ENCODE results near the gene SRP68. TPM values are rescaled to one million over a fixed set of nuclear protein-coding genes. Genes with fewer than 3 reads are reported as not detected.

SRP68 gene
- polyA plus RNA-seq, 1 donor from 2014 or later: 58.7 TPM

- Mint-ChIP-seq H3K9me3 (no peaks in the 10 kb centered on the region), H3K4me1 (peaks cover 0 to 7% (median 4%) of the 10 kb centered on the region in 3 donors), H3K27me3 (no peaks in the 10 kb centered on the region), H3K4me3 (no peak within 1 kb of the TSS), H3K36me3 (no peaks in the 10 kb centered on the region), H3K27ac (peak within 1 kb of the TSS in 1 of 3 donors; percentile 69)
Observed at GRCh38 chr17:76027159-76027839, 45.0 kb downstream of the SRP68 start, which contains the start of gene EVPL. EVPL (minus strand) TSS chr17:76027306; CDS start chr17:76027198, 108 bp downstream.

- Mint-ChIP-seq H3K4me1 (peaks cover 0 to 7% (median 4%) of the 10 kb centered on the region in 3 donors), H3K4me3 (no peak overlapping the region), H3K36me3 (no peaks in the 10 kb centered on the region), H3K27me3 (no peaks in the 10 kb centered on the region), H3K9me3 (no peaks in the 10 kb centered on the region), H3K27ac (no peak overlapping the region)
Observed at GRCh38 chr17:76026714-76027158, 45.6 kb downstream of the SRP68 start.

DNA sequence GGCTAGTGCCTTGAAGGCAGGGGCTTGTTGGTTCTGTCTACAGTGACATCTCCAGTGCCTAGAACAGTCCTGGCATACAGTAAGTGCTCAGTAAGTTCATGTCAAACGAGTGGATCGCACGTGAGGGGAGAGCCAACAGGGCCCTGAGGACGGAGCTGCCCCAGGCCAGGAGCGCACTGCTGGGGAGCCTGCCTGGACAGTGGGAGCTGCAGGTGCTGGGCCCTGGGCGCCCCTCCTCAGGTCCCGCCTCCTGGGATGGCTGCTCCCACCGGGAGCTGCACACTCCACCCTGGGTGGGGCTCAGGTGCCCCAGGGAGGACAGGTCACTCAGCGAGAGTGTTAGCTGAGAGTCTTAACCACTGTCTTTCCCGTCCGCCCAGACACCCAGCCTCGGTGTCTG is 47.0 kb downstream of the SRP68 start:
- Mint-ChIP-seq H3K27ac (peak overlapping the region in 1 of 3 donors; percentile 68), H3K36me3 (no peaks in the 10 kb centered on the region), H3K4me3 (no peak overlapping the region), H3K9me3 (no peaks in the 10 kb centered on the region), H3K27me3 (no peaks in the 10 kb centered on the region), H3K4me1 (peaks cover 0 to 7% (median 4%) of the 10 kb centered on the region in 3 donors)

DNA sequence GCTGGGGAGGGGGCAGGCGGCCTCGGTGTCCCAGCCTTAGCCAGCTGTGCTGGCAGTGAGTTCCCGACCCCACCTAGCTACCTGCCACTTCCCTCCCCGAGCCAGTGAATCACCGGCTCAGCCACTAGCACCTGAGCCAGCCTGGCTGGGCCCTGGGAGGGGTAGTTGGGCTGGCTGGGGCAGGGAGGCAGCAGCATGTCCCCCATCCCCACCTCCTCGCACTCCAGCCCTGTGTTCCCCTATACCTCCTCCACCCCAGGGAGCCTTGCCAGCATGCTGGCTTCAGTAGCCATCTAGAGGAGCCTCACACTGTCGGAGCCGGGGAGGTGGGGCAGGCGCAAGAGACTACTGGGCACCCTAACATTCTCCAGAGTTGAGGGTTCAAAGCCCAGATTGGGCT is 48.0 kb downstream of the SRP68 start:
- no peaks in the 10 kb centered on the region for H3K36me3 Mint-ChIP-seq
- H3K4me1 Mint-ChIP-seq: peaks cover 0 to 1% (median 0%) of the 10 kb centered on the region in 3 donors
- H3K4me3 Mint-ChIP-seq: no peak overlapping the region
- no peaks in the 10 kb centered on the region for H3K27me3 Mint-ChIP-seq
- no peak overlapping the region for H3K27ac Mint-ChIP-seq
- H3K9me3 Mint-ChIP-seq: no peaks in the 10 kb centered on the region

GRCh38 chr17:76023900-76024237 is 48.4 kb downstream of the SRP68 start:
- Mint-ChIP-seq H3K27ac (no peak overlapping the region), H3K4me1 (no peaks in the 10 kb centered on the region), H3K27me3 (no peaks in the 10 kb centered on the region), H3K4me3 (no peak overlapping the region), H3K9me3 (no peaks in the 10 kb centered on the region), H3K36me3 (no peaks in the 10 kb centered on the region)

GRCh38 chr17:76022973-76023899 is 49.1 kb downstream of the SRP68 start:
- Mint-ChIP-seq H3K36me3 (no peaks in the 10 kb centered on the region), H3K4me1 (no peaks in the 10 kb centered on the region), H3K27ac (no peak overlapping the region), H3K9me3 (no peaks in the 10 kb centered on the region), H3K4me3 (no peak overlapping the region), H3K27me3 (no peaks in the 10 kb centered on the region)

GRCh38 chr17:76022285-76022684 is 50.0 kb downstream of the SRP68 start:
- no peaks in the 10 kb centered on the region for H3K4me1 Mint-ChIP-seq
- no peaks in the 10 kb centered on the region for H3K36me3 Mint-ChIP-seq
- H3K4me3 Mint-ChIP-seq: peak overlapping the region in 1 of 4 donors; percentile 17
- H3K27ac Mint-ChIP-seq: no peak overlapping the region
- H3K9me3 Mint-ChIP-seq: no peaks in the 10 kb centered on the region
- H3K27me3 Mint-ChIP-seq: no peaks in the 10 kb centered on the region

- no peak overlapping the region for H3K4me3 Mint-ChIP-seq
- H3K27me3 Mint-ChIP-seq: no peaks in the 10 kb centered on the region
- no peaks in the 10 kb centered on the region for H3K4me1 Mint-ChIP-seq
- no peaks in the 10 kb centered on the region for H3K9me3 Mint-ChIP-seq
- H3K36me3 Mint-ChIP-seq: no peaks in the 10 kb centered on the region
- H3K27ac Mint-ChIP-seq: no peak overlapping the region
Observed at GRCh38 chr17:76019833-76020467, 52.4 kb downstream of the SRP68 start.

DNA sequence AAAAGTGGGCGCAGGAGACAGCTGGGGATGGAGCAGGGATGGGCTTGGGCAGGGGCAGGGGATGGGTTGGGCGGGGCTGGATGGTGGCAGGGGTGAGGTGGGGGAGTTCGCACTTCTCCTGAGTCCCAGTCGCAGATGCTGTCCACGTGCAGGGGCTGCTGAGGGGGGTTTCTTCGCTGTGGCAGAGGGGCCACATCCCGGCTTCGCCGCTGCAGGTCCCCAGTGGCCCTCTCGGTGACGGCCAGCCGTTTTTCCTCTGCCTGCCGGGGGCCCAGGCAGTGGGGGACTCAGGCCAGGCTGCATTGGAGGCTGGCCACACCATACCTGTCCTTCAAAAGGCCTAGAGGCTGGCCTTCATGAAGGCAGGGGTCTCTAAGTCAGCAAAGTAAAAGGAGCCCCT is 53.5 kb downstream of the SRP68 start:
- no peaks in the 10 kb centered on the region for H3K27me3 Mint-ChIP-seq
- peaks cover 0 to 6% (median 2%) of the 10 kb centered on the region in 3 donors for H3K4me1 Mint-ChIP-seq
- H3K4me3 Mint-ChIP-seq: no peak overlapping the region
- H3K36me3 Mint-ChIP-seq: no peaks in the 10 kb centered on the region
- H3K27ac Mint-ChIP-seq: no peak overlapping the region
- H3K9me3 Mint-ChIP-seq: no peaks in the 10 kb centered on the region

- Mint-ChIP-seq H3K36me3 (no peaks in the 10 kb centered on the region), H3K27ac (no peak overlapping the region), H3K4me3 (no peak overlapping the region)
Observed at GRCh38 chr17:76018340-76018680, 54.0 kb downstream of the SRP68 start.

GRCh38 chr17:76017481-76018339 is 54.6 kb downstream of the SRP68 start:
- Mint-ChIP-seq H3K27me3 (no peaks in the 10 kb centered on the region), H3K4me1 (peaks cover 0 to 6% (median 2%) of the 10 kb centered on the region in 3 donors), H3K27ac (no peak overlapping the region), H3K36me3 (no peaks in the 10 kb centered on the region), H3K9me3 (no peaks in the 10 kb centered on the region), H3K4me3 (no peak overlapping the region)

More at GRCh38 chr17:76018340-76018680, 54.0 kb downstream of the SRP68 start:
- no peaks in the 10 kb centered on the region for H3K9me3 Mint-ChIP-seq
- H3K4me1 Mint-ChIP-seq: peaks cover 0 to 6% (median 2%) of the 10 kb centered on the region in 3 donors
- no peaks in the 10 kb centered on the region for H3K27me3 Mint-ChIP-seq

- no peaks in the 10 kb centered on the region for H3K9me3 Mint-ChIP-seq
- H3K4me1 Mint-ChIP-seq: peaks cover 0 to 6% (median 2%) of the 10 kb centered on the region in 3 donors
- no peak overlapping the region for H3K27ac Mint-ChIP-seq
- H3K36me3 Mint-ChIP-seq: no peaks in the 10 kb centered on the region
- H3K27me3 Mint-ChIP-seq: no peaks in the 10 kb centered on the region
- H3K4me3 Mint-ChIP-seq: no peak overlapping the region
Observed at GRCh38 chr17:76014925-76015261, 57.4 kb downstream of the SRP68 start.

GRCh38 chr17:76014100-76014924 is 58.0 kb downstream of the SRP68 start:
- H3K36me3 Mint-ChIP-seq: no peaks in the 10 kb centered on the region
- H3K4me1 Mint-ChIP-seq: peaks cover 0 to 6% (median 2%) of the 10 kb centered on the region in 3 donors
- no peaks in the 10 kb centered on the region for H3K27me3 Mint-ChIP-seq
- no peaks in the 10 kb centered on the region for H3K9me3 Mint-ChIP-seq
- no peak overlapping the region for H3K27ac Mint-ChIP-seq
- H3K4me3 Mint-ChIP-seq: no peak overlapping the region
